Testis (tissue), 2 donors: ENCODE measurements around the gene ZNF683.

ENCODE experiments used
- CTCF ChIP-seq, 3 experiments: fragments of 450-650 bp in 2 of 3; fragments of 200-600 bp in 1 of 3; sonication (generic) in 1 of 3; IDR thresholded peaks; one replicate each; pipeline ENCODE4 v1.5.1; 2016 to 2019; ENCODE audit warnings: antibody characterized with exemption in 3 of 3, mild to moderate bottlenecking in 2 of 3, moderate library complexity in 1 of 3
- POLR2A ChIP-seq: fragments of 450-650 bp; IDR thresholded peaks from one replicate; pipeline ENCODE4 v1.6.1; 2017; ENCODE audit warnings: antibody characterized with exemption, mild to moderate bottlenecking, moderate library complexity

DNA sequence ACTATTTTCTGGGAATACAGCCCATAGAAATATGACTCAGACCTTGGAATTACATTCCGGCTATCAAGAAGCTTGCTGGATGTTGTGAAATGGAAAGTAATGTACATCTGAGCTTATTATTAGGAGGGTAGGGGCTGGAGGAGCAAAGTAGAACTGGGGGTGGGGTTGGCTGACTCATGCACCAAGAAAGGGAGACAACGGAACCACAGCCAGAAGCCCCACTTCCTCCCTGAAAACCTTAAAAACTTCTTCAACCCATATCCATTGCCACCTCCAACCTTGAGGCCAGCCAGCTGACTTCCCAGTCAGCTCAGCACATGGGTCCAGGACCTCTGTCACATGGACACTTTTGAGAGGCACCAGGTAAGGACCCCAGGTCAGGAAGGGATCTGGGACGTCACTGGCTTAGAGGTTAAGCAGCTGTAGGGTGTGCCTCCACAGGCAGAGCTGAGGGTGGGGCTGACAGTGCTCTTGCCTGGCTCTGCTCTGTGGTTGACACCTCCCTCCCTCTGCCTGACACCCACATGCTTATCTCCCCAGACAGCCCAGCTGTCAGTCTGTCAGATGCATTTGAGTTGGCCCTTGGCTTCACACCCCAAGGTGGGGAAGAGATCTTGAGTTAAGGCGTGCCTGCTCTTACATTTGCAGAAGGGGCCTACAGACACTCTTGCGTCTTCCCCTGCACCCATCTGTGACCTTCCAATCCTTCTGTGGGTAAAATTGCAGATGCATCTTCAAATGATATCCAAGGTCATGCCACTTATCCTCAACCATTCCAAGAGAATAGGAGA, 5.7 kb upstream of the ZNF683 start:
- no peak for TF ChIP-seq POLR2A
- TF ChIP-seq CTCF (IDR thresholded peaks at IDR 0.05), result no peak
